ENCODE results near the gene INO80.

Gene INO80

DNA sequence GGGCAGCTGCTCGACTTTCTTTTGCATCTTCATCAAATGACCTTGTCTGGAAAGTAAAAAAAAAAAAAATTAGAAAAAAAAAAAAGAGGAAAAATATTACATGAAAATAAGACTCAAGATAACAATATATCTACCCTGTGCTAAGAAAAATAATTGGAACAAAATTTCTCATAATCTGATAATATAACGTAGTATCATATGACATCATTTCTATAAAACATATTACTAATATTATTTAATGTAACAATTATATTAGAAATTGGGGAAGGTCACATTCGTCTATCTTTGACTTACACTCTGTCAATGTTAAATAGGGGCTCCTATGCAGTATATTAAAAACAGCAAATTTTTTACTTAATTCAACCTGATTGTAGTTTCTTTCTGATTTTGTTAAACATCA is 44.1 kb downstream of the INO80 start:
- no peak overlapping the region for H3K4me3 ChIP-seq (ENCODE audit: low read depth, low read length)
- TF ChIP-seq, protein P1, sequence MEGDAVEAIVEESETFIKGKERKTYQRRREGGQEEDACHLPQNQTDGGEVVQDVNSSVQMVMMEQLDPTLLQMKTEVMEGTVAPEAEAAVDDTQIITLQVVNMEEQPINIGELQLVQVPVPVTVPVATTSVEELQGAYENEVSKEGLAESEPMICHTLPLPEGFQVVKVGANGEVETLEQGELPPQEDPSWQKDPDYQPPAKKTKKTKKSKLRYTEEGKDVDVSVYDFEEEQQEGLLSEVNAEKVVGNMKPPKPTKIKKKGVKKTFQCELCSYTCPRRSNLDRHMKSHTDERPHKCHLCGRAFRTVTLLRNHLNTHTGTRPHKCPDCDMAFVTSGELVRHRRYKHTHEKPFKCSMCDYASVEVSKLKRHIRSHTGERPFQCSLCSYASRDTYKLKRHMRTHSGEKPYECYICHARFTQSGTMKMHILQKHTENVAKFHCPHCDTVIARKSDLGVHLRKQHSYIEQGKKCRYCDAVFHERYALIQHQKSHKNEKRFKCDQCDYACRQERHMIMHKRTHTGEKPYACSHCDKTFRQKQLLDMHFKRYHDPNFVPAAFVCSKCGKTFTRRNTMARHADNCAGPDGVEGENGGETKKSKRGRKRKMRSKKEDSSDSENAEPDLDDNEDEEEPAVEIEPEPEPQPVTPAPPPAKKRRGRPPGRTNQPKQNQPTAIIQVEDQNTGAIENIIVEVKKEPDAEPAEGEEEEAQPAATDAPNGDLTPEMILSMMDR (IDR thresholded peaks at IDR 0.05; ENCODE audit: insufficient read depth, low read depth, low read length, missing control alignments), result no peak
- no peak for DNase-seq (ENCODE audit: low read depth)

DNA sequence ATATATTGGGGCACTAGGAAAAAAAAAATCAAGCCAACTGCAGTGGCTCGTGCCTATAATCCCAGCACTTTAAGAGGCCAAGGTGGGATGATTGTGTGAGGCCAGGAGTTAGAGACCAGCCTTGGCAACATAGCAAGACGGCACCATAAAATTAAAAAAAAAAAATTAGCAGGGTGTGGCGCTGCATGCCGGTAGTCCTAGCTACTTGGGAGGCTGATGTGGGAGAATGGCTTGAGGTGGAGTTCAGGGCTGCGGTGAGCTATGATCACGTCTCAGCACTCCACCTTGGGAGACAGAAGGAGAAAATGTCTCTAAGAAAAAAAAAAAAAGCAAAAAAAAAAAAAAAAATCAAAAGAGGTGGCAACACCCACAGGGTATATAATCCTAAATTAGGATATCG is 49.6 kb downstream of the INO80 start:
- TF ChIP-seq, protein P1 (IDR thresholded peaks at IDR 0.05; ENCODE audit: insufficient read depth, low read depth, low read length, missing control alignments), result no peak
- H3K4me3 ChIP-seq (ENCODE audit: low read depth, low read length), result no peak overlapping the region
- DNase-seq (ENCODE audit: low read depth), result no peak

DNA sequence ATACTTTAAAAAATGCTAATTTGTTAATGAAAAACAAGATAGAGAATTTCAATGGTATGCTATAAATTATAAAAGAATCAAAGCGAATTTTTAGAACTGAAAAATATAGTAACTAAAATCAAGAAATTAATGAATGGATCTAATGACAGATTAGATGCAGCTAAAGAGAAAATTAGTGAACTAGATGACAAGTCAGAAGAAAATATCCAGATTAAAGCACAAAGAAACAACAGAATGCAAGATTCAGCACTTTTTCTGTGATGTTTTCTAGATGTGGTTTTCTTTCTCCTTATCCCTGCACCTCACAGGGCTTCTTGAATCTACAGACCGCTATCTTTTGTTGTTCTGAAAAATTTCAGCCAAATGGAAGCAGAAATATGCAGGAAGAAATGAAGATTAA is 54.4 kb downstream of the INO80 start:
- TF ChIP-seq, protein P1 (IDR thresholded peaks at IDR 0.05; ENCODE audit: insufficient read depth, low read depth, low read length, missing control alignments), result no peak
- H3K4me3 ChIP-seq (ENCODE audit: low read depth, low read length), result no peak overlapping the region
- no peak for DNase-seq (ENCODE audit: low read depth)

DNA sequence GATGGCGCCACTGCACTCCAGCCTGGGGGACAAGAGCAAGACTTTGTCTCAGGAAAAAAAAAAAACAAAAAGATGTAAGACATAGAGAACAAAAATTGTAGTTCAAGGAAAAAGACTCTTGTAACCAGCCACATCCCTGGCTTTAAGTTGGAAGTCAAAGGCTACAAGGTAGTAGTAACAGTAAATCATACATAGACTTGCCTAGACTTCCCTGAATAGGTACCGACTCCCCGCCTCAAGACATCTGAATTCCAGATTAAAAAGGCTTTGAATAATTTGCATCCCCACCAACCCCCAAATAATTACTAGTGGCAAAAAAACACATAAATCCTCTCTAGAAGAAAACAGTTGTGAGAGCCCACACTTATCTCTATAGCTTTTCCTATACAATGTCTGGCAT is 55.6 kb downstream of the INO80 start:
- no peak overlapping the region for H3K4me3 ChIP-seq (ENCODE audit: low read depth, low read length)
- TF ChIP-seq, protein P1 (IDR thresholded peaks at IDR 0.05; ENCODE audit: insufficient read depth, low read depth, low read length, missing control alignments), result no peak
- DNase-seq (ENCODE audit: low read depth), result no peak

DNA sequence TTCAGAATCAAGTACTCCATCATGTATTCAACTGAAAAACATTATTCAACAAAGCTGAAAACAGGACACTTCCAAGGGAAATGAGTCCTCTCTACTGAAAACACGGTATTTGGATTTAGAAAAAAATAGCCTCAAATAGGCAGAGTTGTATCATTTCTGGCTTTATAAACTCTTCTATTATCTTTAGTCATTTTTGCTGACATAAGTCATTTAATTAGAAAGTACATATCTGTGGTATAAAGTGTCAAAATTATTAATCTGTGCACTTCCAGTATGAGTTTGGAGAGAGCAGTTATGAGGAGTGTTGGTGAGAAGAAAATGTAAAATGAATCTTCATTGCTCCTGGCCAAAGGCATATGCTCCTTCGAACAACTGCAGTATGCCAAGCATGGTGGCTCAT is 59.3 kb downstream of the INO80 start:
- DNase-seq (ENCODE audit: low read depth), result no peak
- TF ChIP-seq, protein P1 (IDR thresholded peaks at IDR 0.05; ENCODE audit: insufficient read depth, low read depth, low read length, missing control alignments), result no peak
- no peak overlapping the region for H3K4me3 ChIP-seq (ENCODE audit: low read depth, low read length)

- TF ChIP-seq, protein P1 (IDR thresholded peaks at IDR 0.05; ENCODE audit: insufficient read depth, low read depth, low read length, missing control alignments), result no peak
These were observed 60.4 kb downstream of the INO80 start for GRCh38 chr15:41055706-41056105.

GRCh38 chr15:41051139-41051538 is 64.9 kb downstream of the INO80 start:
- no peak overlapping the region for H3K4me3 ChIP-seq (ENCODE audit: low read depth, low read length)
- TF ChIP-seq, protein P1 (IDR thresholded peaks at IDR 0.05; ENCODE audit: insufficient read depth, low read depth, low read length, missing control alignments), result no peak
- DNase-seq (ENCODE audit: low read depth), result no peak

More at GRCh38 chr15:41055706-41056105, 60.4 kb downstream of the INO80 start:
- no peak for DNase-seq (ENCODE audit: low read depth)
- H3K4me3 ChIP-seq (ENCODE audit: low read depth, low read length), result no peak overlapping the region
